Skeletal muscle tissue (tissue), 4 donors: ENCODE results near the gene GCK. TPM values are rescaled to one million over a fixed set of nuclear protein-coding genes. Genes with fewer than 3 reads are reported as not detected.
"Not testable (repeated sequence)": the region's sequence is repeated elsewhere in the genome, so short reads cannot be mapped to it uniquely, and the experiment has no call there.

Source experiments
- H3K27ac ChIP-seq: one replicate; pipeline ENCODE4 v1.7.0; 2013; ENCODE audit warnings: mild to moderate bottlenecking, low read depth, low read length, inconsistent platforms
- H3K27me3 ChIP-seq, 3 donors: one replicate each; pipeline ENCODE4 v1.7.0; 2013; ENCODE audit warnings: low read length in 3 of 3; ENCODE audit not compliant: control insufficient read depth in 3 of 3, insufficient read depth in 3 of 3
- H3K36me3 ChIP-seq, 3 donors: one replicate each; pipeline ENCODE4 v1.7.0; 2013; ENCODE audit warnings: low read length in 3 of 3; ENCODE audit not compliant: control insufficient read depth in 3 of 3, insufficient read depth in 3 of 3
- H3K4me1 ChIP-seq, 3 donors: one replicate each; pipeline ENCODE4 v1.7.0; 2013; ENCODE audit warnings: low read length in 3 of 3, mild to moderate bottlenecking in 3 of 3; ENCODE audit not compliant: control insufficient read depth in 3 of 3, insufficient read depth in 3 of 3
- H3K4me3 ChIP-seq, 3 donors: one replicate each; pipeline ENCODE4 v1.7.0; 2013; ENCODE audit warnings: low read length in 3 of 3
- H3K9ac ChIP-seq, 3 donors: one replicate each; pipeline ENCODE4 v1.7.0; 2013; ENCODE audit warnings: low read length in 3 of 3, mild to moderate bottlenecking in 3 of 3, moderate library complexity in 2 of 3, low read depth in 1 of 3
- H3K9me3 ChIP-seq, 3 donors: one replicate each; pipeline ENCODE4 v1.7.0; 2013; ENCODE audit warnings: low read length in 3 of 3; ENCODE audit not compliant: control insufficient read depth in 3 of 3
- total RNA-seq: library from RNA; depleted of rRNA; stranded (reverse); fragments of >200 nt; gene quantifications from one replicate; pipeline ENCODE4 v1.2.3, GENCODE V29; 2014
- donor health status: Osteomylitis.

The GCK gene
- total RNA-seq, 1 donor from 2014 or later: 2.1 TPM

DNA sequence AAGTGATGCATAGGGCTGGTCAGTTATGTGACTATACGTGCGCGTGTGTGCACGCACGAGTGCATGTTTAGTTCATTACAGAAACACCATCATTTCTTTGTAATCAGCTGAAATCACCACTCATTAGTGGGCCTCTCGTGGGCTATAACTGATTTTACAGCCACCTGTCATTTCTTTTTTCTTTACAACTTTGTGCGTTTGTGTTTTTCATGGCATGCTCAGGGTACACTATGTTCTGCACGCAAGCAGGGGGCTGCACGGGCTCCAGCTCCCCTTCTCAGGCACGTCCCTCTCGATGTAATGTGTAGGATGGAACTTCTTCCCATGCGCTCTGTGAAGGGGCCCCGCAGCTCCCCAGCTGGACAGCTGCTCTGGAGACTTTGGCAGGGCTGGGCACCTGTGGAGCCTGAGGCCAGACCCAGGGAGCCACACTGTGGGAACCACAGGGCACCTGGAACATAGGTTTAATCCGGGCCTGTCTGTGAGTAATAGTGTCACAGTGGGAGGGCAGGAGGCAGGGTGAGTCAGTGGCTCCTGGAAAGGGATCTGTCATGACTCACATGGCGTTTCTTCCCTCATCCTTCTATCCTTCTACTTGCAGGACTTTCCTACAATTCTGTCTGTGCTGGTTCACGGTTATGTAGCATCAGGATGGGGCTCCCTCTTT is 4.9 kb downstream of the GCK start:
- H3K27ac ChIP-seq: no peak overlapping the region
- H3K27me3 ChIP-seq: peaks cover 0 to 3% (median 0%) of the 10 kb centered on the region in 3 donors
- peaks cover 0 to 6% (median 0%) of the 10 kb centered on the region in 3 donors for H3K4me1 ChIP-seq
- peaks cover 0 to 6% (median 0%) of the 10 kb centered on the region in 3 donors for H3K9me3 ChIP-seq
- no peak overlapping the region for H3K4me3 ChIP-seq
- no peak overlapping the region for H3K9ac ChIP-seq
- H3K36me3 ChIP-seq: no peaks in the 10 kb centered on the region

DNA sequence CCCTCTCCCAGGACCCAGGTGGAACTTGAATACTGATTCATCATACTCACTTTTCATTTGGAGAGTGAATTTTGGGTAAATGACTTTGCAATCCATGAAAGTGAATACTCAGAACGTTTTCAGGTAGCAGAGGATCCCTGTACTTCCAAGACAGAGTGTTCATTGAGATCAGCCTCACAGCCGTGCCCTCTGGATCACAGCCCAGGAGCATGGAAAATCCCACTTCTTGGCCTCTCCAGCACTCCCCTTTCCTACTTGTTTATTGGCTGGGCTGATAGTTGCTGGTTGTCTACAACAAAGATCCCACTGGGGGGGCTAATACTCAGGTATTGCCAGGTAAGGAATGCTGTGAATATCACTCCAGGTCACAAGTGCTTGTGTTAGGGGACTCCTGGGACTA is 5.9 kb downstream of the GCK start:
- Histone ChIP-seq H3K9me3 (peaks cover 0 to 6% (median 0%) of the 10 kb centered on the region in 3 donors), H3K27ac (no peak overlapping the region), H3K27me3 (peaks cover 0 to 3% (median 0%) of the 10 kb centered on the region in 3 donors), H3K36me3 (no peaks in the 10 kb centered on the region), H3K4me1 (peaks cover 0 to 6% (median 0%) of the 10 kb centered on the region in 3 donors), H3K4me3 (no peak overlapping the region), H3K9ac (no peak overlapping the region)

DNA sequence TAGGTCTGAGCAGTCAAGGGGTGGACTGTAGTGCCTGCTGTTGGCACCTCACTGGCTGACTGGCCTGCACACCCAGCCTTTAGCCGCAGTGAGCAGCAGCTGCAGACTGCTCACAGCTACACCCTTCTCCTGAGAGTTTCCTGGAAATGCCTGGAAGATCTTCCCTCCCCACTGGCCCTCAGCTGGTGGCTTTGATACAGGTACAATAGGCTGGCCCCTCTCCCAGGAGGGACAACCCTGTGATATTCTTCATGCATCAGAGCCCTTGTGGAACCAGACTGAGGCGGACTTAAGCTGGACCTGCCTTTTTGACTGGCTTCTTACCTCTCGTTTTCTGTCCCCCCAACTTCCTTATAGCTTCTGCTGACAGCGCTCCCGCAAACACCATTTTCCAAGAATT is 6.4 kb downstream of the GCK start:
- no peak overlapping the region for H3K4me3 ChIP-seq
- H3K9me3 ChIP-seq: peaks cover 0 to 6% (median 0%) of the 10 kb centered on the region in 3 donors
- H3K4me1 ChIP-seq: peaks cover 0 to 3% (median 0%) of the 10 kb centered on the region in 3 donors
- no peaks in the 10 kb centered on the region for H3K36me3 ChIP-seq
- peaks cover 0 to 5% (median under 1%) of the 10 kb centered on the region in 3 donors for H3K27me3 ChIP-seq
- H3K27ac ChIP-seq: no peak overlapping the region
- H3K9ac ChIP-seq: no peak overlapping the region

DNA sequence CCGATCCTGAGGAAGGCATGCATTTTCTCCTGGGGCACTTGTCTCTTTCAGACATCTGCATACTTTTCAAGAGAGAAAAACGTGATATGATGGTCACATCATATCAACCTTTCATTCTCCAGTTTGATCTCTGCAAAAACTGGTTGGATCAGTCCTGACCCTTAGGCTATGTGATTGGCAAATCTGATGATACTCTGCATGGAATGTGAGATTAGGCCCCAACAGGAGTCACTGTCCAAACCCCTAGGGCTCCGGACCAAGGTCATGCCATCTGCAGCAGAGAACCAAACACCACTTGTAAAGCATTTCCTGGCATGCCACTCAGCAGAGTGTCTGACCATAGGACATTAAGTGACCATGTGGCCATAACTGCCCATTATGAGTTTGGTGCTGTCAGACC is 8.6 kb downstream of the GCK start:
- H3K9me3 ChIP-seq: peaks cover 0 to 6% (median 0%) of the 10 kb centered on the region in 3 donors
- H3K27me3 ChIP-seq: peaks cover 3 to 6% (median 6%) of the 10 kb centered on the region in 3 donors

DNA sequence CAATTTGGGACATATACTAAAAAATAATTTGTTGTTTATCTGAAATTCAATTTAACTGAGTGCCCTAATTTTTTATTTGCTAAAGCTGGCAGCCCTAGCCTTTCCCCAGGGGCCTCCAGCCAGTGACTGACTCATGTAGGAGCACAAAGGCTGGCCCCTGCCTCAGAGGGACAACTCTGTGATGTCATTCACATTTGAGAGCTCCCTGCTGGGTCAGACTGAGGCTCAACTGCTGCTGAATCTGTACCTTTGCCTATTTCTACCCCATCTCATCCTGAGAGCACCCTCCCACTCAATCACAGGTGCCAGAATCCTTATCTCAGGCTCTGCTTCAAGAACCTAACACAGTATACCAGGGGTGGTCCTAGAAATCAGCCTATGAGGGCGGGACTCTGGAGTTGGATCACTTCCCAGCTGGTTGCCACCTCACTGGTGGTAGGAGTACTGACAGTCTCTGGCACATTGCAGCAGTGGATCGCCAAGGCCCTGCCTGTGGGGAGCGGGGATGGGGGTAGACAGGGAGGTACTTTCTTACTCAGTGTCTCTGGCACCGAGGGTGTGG is 11.6 kb downstream of the GCK start:
- Histone ChIP-seq H3K9me3 (peaks cover 0 to 6% (median 0%) of the 10 kb centered on the region in 3 donors), H3K27me3 (peaks cover 6% of the 10 kb centered on the region in 3 donors), H3K27ac (no peak overlapping the region), H3K36me3 (no peaks in the 10 kb centered on the region), H3K4me3 (no peak overlapping the region), H3K9ac (no peak overlapping the region), H3K4me1 (no peaks in the 10 kb centered on the region)

More for the DNA sequence above, 8.6 kb downstream of the GCK start:
- Histone ChIP-seq H3K9ac (no peak overlapping the region), H3K36me3 (no peaks in the 10 kb centered on the region), H3K4me1 (no peaks in the 10 kb centered on the region), H3K27ac (no peak overlapping the region), H3K4me3 (no peak overlapping the region)

DNA sequence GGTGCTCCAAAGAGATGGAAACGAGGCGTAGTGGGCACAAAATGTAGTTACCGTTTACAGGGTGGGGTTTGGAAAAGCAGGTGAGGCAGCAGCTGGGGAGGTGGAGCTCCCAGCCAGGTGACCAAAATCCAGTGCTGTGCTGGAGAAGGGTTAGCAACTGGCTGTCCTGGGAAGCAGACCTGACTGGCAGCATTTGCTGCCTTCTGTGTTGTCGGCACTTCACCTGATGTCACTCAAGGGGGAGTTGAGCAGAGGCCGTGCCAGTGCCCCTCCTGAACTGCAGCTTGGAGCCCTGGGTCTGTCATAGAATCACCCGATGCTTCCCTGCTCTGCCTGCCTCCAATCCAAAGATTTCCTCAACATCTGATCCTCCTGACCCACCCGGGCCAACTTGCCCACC is 12.8 kb downstream of the GCK start:
- Histone ChIP-seq H3K27ac (no peak overlapping the region), H3K9ac (no peak overlapping the region), H3K27me3 (peaks cover 6% of the 10 kb centered on the region in 3 donors), H3K36me3 (no peaks in the 10 kb centered on the region), H3K4me3 (no peak overlapping the region), H3K9me3 (no peaks in the 10 kb centered on the region), H3K4me1 (no peaks in the 10 kb centered on the region)

DNA sequence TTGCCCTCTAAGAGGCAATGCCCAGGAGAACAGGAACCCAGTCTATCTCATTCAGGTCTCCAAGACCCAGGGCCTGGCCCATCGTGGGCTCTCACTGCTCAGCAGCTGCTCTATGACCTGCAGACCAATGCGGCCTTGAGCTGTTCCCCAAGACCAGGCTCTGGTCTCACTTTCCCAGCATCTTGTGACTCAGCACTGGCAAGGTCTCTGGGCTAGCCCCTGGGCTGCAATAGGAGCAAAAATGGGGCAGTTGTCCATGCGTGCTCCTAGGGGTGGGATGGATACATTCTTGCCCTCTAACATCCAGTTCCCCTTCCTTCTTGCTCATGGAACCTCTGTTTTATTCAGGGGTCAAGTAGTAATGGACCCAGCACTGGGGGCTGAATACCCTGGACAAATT is 13.5 kb downstream of the GCK start:
- H3K9me3 ChIP-seq: no peaks in the 10 kb centered on the region
- peaks cover 6% of the 10 kb centered on the region in 3 donors for H3K27me3 ChIP-seq
- no peak overlapping the region for H3K4me3 ChIP-seq
- H3K9ac ChIP-seq: no peak overlapping the region
- H3K27ac ChIP-seq: no peak overlapping the region
- no peaks in the 10 kb centered on the region for H3K4me1 ChIP-seq
- H3K36me3 ChIP-seq: no peaks in the 10 kb centered on the region

DNA sequence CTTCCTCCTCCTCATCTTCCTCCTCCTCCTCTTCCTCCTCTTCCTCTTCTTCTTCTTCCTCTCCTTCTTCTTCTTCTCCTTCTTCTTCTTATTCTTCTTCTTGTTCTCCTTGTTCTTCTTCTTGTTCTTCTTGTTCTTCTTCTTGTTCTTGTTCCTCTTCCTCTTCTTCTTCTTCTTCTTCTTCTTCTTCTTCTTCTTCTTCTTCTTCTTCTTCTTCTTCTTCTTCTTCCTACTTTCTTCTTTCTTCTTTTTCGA is 14.6 kb downstream of the GCK start:
- H3K4me1 ChIP-seq, H3K36me3 ChIP-seq, H3K27ac ChIP-seq, H3K27me3 ChIP-seq, H3K9ac ChIP-seq, H3K4me3 ChIP-seq, H3K9me3 ChIP-seq: not testable (repeated sequence)

DNA sequence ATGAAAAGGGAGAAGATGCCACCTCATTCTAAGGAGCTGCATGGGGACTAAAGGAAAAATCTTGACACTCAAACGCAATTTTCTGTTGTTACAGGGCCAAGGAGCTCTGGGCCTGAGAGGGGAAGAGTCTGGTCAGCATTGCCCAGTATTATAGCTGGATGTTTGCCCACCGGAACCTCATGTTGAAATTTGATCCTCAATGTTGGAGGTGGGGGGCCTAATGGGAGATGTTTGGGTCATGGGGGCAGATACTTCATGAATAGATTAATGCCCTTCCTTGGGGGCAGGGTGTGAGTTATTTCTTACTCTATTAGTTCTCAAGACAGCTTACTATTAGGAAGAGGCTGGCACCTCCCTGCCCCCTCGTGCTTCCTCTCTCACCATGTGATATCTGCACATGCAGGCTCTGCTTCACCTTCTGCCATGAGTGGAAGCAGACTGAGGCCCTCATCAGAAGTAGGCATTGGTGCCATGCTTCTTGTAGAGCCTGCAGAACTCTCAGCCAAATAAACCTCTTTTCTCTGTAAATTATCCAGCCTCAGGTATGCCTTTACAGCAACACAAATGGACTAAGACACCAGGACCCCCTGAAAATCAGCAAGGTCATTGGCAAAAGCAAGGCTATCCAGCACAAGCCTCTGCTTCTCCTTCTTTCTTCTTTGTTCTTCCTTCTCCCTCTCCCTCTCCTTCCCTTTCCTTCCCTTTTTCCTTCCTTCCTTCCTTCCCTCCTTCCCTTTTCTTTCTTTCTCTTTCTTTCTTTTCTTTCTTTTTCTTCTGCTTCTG is 15.1 kb downstream of the GCK start:
- Histone ChIP-seq H3K4me1 (no peaks in the 10 kb centered on the region), H3K27me3 (peaks cover 6% of the 10 kb centered on the region in 3 donors), H3K9me3 (no peaks in the 10 kb centered on the region), H3K36me3 (no peaks in the 10 kb centered on the region), H3K9ac (no peak overlapping the region), H3K27ac (no peak overlapping the region), H3K4me3 (no peak overlapping the region)

DNA sequence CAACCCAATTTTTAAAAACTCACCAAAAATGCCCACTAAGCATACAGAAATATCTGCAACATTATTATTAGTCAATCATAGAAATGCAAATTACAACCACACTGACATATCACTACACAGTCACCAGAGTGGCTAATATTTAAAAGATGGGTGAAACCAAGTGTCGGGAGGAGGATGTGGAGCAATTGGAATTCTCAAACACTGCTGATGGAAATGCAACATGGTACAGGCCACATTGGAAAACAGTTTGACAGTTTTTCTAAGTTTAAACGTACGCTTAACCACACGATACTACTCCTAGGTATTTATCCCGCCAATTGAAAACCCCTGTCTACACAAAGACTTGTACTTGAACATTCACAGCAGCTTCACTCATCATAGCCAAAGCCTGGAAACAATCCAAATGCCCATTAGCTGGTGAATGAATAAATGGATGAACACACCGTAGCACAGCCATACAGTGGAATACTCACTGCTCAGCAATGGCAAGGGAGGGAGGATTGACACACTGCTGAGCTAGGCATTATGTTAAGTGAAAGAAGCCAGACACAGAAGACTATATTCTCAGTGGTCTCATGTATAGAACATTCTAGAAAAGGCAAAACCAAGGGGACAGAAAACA is 16.3 kb downstream of the GCK start:
- H3K27ac ChIP-seq: no peak overlapping the region
- H3K36me3 ChIP-seq: no peaks in the 10 kb centered on the region
- no peak overlapping the region for H3K4me3 ChIP-seq
- no peaks in the 10 kb centered on the region for H3K9me3 ChIP-seq
- H3K9ac ChIP-seq: no peak overlapping the region
- no peaks in the 10 kb centered on the region for H3K4me1 ChIP-seq
- peaks cover 2 to 6% (median 6%) of the 10 kb centered on the region in 3 donors for H3K27me3 ChIP-seq
